KOPT-K1 (cell line): ENCODE data around the gene PLEK2.
"Not testable (repeated sequence)": the region's sequence is repeated elsewhere in the genome, so short reads cannot be mapped to it uniquely, and the experiment has no call there.

ENCODE experiments used
- H3K27ac ChIP-seq: fragments of 200-600 bp; sonication (generic); 2 replicates; pipeline ENCODE4 v1.5.1; 2016; ENCODE audit warnings: antibody characterized with exemption, mild to moderate bottlenecking, low read depth, low read length; ENCODE audit not compliant: poor library complexity, severe bottlenecking
- H3K36me3 ChIP-seq: fragments of 200-600 bp; sonication (generic); 2 replicates; pipeline ENCODE4 v1.5.1; 2017; ENCODE audit warnings: antibody characterized with exemption, mild to moderate bottlenecking, low read length, moderate library complexity; ENCODE audit not compliant: insufficient read depth
- H3K9me3 ChIP-seq: fragments of 200-600 bp; sonication (generic); 2 replicates; pipeline ENCODE4 v1.5.1; 2017; ENCODE audit warnings: antibody characterized with exemption, low read length, mild to moderate bottlenecking; ENCODE audit not compliant: insufficient read depth, poor library complexity, severe bottlenecking

Gene PLEK2

GRCh38 chr14:67411820-67412421 lies at the start of gene PLEK2:
Gene PLEK2, minus strand, starts transcription at chr14:67412165. Its CDS starts 106 bp downstream, at chr14:67412059.
- no peak within 1 kb of the TSS for H3K27ac ChIP-seq
- no peaks in the 10 kb centered on the region for H3K9me3 ChIP-seq
- no peaks in the 10 kb centered on the region for H3K36me3 ChIP-seq

GRCh38 chr14:67461341-67461985 lies 49.5 kb upstream of the PLEK2 start:
- Histone ChIP-seq H3K9me3 (no peaks in the 10 kb centered on the region), H3K27ac (no peak overlapping the region), H3K36me3 (no peaks in the 10 kb centered on the region)

GRCh38 chr14:67459336-67459735 lies 47.4 kb upstream of the PLEK2 start:
- Histone ChIP-seq H3K36me3 (no peaks in the 10 kb centered on the region), H3K27ac (no peak overlapping the region), H3K9me3 (no peaks in the 10 kb centered on the region)

- Histone ChIP-seq H3K27ac (no peak overlapping the region), H3K9me3 (no peaks in the 10 kb centered on the region), H3K36me3 (no peaks in the 10 kb centered on the region)
Observed at GRCh38 chr14:67457782-67458181, 45.8 kb upstream of the PLEK2 start.

- Histone ChIP-seq H3K36me3 (no peaks in the 10 kb centered on the region), H3K27ac (no peak overlapping the region), H3K9me3 (no peaks in the 10 kb centered on the region)
Observed at GRCh38 chr14:67456732-67457131, 44.8 kb upstream of the PLEK2 start.

GRCh38 chr14:67453575-67454300 lies 41.8 kb upstream of the PLEK2 start:
- Histone ChIP-seq H3K9me3 (peaks cover 14% of the 10 kb centered on the region), H3K36me3 (no peaks in the 10 kb centered on the region), H3K27ac (no peak overlapping the region)

- H3K27ac ChIP-seq, H3K36me3 ChIP-seq: not testable (repeated sequence)
- H3K9me3 ChIP-seq, result peaks cover 14% of the 10 kb centered on the region
Observed at GRCh38 chr14:67451667-67452066, 39.7 kb upstream of the PLEK2 start.

GRCh38 chr14:67449096-67449495 lies 37.1 kb upstream of the PLEK2 start:
- Histone ChIP-seq H3K27ac (no peak overlapping the region), H3K9me3 (peaks cover 14% of the 10 kb centered on the region), H3K36me3 (no peaks in the 10 kb centered on the region)

GRCh38 chr14:67447033-67447381 lies 35.0 kb upstream of the PLEK2 start:
- H3K9me3 ChIP-seq, result peaks cover 14% of the 10 kb centered on the region
- H3K27ac ChIP-seq, result no peak overlapping the region
- H3K36me3 ChIP-seq, result no peaks in the 10 kb centered on the region

- Histone ChIP-seq H3K36me3 (no peaks in the 10 kb centered on the region), H3K9me3 (peaks cover 14% of the 10 kb centered on the region), H3K27ac (no peak overlapping the region)
Observed at GRCh38 chr14:67446371-67447032, 34.5 kb upstream of the PLEK2 start.

GRCh38 chr14:67444395-67444794 lies 32.4 kb upstream of the PLEK2 start:
- Histone ChIP-seq H3K9me3 (no peaks in the 10 kb centered on the region), H3K27ac (no peak overlapping the region), H3K36me3 (no peaks in the 10 kb centered on the region)

GRCh38 chr14:67442139-67442906 lies 30.4 kb upstream of the PLEK2 start:
- H3K9me3 ChIP-seq, result no peaks in the 10 kb centered on the region
- H3K27ac ChIP-seq, result no peak overlapping the region

GRCh38 chr14:67441672-67442071 lies 29.7 kb upstream of the PLEK2 start:
- Histone ChIP-seq H3K9me3 (no peaks in the 10 kb centered on the region), H3K36me3 (no peaks in the 10 kb centered on the region), H3K27ac (no peak overlapping the region)

More at GRCh38 chr14:67442139-67442906, 30.4 kb upstream of the PLEK2 start:
- no peaks in the 10 kb centered on the region for H3K36me3 ChIP-seq

GRCh38 chr14:67441256-67441655 lies 29.3 kb upstream of the PLEK2 start:
- Histone ChIP-seq H3K9me3 (no peaks in the 10 kb centered on the region), H3K36me3 (no peaks in the 10 kb centered on the region), H3K27ac (no peak overlapping the region)

- no peak overlapping the region for H3K27ac ChIP-seq
- H3K36me3 ChIP-seq, result no peaks in the 10 kb centered on the region
- H3K9me3 ChIP-seq, result no peaks in the 10 kb centered on the region
Observed at GRCh38 chr14:67440513-67440912, 28.5 kb upstream of the PLEK2 start.
